ENCODE data around the gene DNER. TPM values are rescaled to one million over a fixed set of nuclear protein-coding genes. Genes with fewer than 3 reads are reported as not detected.

DNER gene
- total RNA-seq, 1 donor from 2014 or later, result 1.8 TPM

DNA sequence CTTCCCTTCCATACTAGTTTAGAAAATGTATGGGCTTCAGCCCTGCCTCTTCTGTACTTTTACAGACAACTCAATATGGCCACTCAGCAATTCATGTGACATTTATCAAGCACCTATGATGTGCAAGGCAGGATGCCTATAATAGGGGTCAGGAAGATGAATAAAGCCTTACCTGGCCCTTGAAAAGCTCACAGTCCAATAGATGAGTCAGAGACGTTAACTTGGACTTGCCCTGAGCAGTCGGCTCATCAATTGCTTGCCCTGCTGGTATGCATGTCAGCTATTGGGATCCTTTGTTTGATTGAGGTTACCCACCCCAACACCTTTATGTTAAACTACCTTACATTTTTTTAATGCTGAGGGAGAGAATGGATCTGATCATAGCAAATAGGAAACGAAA, 116.1 kb downstream of the DNER start:
- Histone ChIP-seq H3K4me3 (ENCODE audit: low read depth, low read length) (no peak overlapping the region), H3K36me3 (ENCODE audit: control insufficient read depth, insufficient read depth, low read length) (no peaks in the 10 kb centered on the region), H3K27me3 (ENCODE audit: control insufficient read depth, insufficient read depth, low read length) (no peaks in the 10 kb centered on the region)
- peak; percentile 21 for DNase-seq (ENCODE audit: low read depth)
- no peak for FAIRE-seq
- TF ChIP-seq, protein P1, sequence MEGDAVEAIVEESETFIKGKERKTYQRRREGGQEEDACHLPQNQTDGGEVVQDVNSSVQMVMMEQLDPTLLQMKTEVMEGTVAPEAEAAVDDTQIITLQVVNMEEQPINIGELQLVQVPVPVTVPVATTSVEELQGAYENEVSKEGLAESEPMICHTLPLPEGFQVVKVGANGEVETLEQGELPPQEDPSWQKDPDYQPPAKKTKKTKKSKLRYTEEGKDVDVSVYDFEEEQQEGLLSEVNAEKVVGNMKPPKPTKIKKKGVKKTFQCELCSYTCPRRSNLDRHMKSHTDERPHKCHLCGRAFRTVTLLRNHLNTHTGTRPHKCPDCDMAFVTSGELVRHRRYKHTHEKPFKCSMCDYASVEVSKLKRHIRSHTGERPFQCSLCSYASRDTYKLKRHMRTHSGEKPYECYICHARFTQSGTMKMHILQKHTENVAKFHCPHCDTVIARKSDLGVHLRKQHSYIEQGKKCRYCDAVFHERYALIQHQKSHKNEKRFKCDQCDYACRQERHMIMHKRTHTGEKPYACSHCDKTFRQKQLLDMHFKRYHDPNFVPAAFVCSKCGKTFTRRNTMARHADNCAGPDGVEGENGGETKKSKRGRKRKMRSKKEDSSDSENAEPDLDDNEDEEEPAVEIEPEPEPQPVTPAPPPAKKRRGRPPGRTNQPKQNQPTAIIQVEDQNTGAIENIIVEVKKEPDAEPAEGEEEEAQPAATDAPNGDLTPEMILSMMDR (IDR thresholded peaks at IDR 0.05; ENCODE audit: insufficient read depth, low read length, severe bottlenecking), result no peak

DNA sequence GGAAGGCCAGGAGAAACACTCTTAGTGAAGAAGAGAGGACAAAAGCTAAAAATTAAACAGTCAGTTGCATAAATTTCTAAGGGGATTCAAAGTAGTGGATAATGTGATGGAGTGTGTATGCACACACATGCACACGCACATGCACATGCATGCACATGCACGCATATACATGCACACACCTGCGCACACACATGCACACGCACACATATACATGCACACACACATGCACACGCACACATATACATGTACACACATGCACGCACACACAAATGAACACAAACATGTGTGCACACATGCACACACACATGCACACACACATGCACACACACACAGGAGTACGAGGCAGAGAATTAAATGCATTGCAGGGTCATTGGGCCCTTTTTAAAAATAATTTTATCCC, 117.6 kb downstream of the DNER start:
- no peaks in the 10 kb centered on the region for H3K36me3 ChIP-seq (ENCODE audit: control insufficient read depth, insufficient read depth, low read length)
- TF ChIP-seq, protein P1 (IDR thresholded peaks at IDR 0.05; ENCODE audit: insufficient read depth, low read length, severe bottlenecking), result no peak
- DNase-seq (ENCODE audit: low read depth) (no peak), FAIRE-seq (no peak)
- H3K4me3 ChIP-seq (ENCODE audit: low read depth, low read length), result no peak overlapping the region
- no peaks in the 10 kb centered on the region for H3K27me3 ChIP-seq (ENCODE audit: control insufficient read depth, insufficient read depth, low read length)

DNA sequence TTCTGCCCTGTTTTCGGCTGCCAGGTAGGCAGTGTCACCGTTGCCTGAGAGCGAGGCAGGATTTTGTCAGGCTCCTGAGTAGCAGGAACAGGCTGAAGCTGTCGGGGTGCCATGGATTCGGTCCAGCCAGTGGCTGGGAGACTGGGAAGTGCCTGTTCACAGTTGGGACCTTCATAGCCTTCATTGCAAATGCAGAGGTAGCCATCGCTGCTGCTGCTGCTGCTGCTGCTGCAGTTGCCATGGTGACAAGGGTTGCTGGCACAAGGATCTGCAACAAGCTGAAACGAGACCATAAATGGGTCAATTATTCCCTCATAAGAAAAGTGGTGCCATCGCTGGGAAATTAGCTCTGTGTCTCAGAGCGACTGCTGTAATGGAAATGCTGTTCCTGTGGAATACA, 122.7 kb downstream of the DNER start:
- no peaks in the 10 kb centered on the region for H3K27me3 ChIP-seq (ENCODE audit: control insufficient read depth, insufficient read depth, low read length)
- H3K4me3 ChIP-seq (ENCODE audit: low read depth, low read length), result no peak overlapping the region
- TF ChIP-seq, protein P1 (IDR thresholded peaks at IDR 0.05; ENCODE audit: insufficient read depth, low read length, severe bottlenecking), result no peak
- DNase-seq (ENCODE audit: low read depth) (no peak), FAIRE-seq (no peak)
- no peaks in the 10 kb centered on the region for H3K36me3 ChIP-seq (ENCODE audit: control insufficient read depth, insufficient read depth, low read length)

DNA sequence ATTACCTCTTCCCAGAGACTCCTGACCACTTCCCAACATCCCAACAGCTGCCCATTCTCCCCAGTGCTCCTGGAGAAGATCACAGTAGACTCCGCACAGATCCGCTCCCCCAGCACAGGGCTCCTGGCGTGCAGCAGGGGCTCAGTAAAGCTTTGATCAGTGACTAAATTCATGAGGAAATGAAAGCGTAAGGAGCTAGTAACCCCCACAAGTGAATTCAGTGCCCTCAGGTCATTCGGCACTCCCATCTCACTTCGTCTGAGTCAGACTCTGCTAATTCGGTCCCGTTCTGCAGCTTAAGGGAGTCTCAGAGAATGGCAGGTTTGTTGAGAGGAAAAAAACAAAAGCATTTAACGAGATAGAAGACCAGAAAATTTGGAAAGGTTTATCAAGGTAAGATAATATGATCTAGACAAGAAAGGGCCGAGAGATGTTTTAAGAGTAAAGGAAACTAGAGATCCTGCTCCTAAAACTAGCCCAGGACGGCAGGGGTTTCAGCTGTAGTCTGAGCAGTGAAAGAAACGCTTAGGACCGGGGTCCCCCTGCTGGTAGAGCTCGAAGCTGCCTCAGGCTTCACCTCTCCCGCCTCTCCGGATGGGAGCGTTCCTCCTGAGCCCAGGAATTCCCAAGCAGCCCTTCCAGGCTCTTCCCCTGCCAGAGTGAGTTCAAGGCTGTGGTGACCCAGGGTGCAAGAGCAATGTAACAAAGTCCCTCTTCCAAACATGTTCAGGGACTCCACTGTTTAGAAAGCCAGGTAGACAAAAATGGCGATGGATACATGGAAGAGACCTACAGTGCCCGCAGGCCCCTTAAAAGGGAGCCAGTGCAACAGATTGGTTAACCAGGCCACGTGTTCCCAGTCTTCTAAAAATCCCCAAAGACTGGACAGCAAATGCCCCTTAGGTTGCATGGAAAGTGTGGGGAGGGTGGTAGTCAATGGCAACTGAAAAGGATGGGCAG, 127.3 kb downstream of the DNER start:
- H3K27me3 ChIP-seq (ENCODE audit: control insufficient read depth, insufficient read depth, low read length), result no peaks in the 10 kb centered on the region
- FAIRE-seq (no peak), DNase-seq (ENCODE audit: low read depth) (peak; percentile 94)
- H3K36me3 ChIP-seq (ENCODE audit: control insufficient read depth, insufficient read depth, low read length), result no peaks in the 10 kb centered on the region
- TF ChIP-seq, protein P1 (IDR thresholded peaks at IDR 0.05; ENCODE audit: insufficient read depth, low read length, severe bottlenecking), result peak; percentile 97
- peak overlapping the region; percentile 7 for H3K4me3 ChIP-seq (ENCODE audit: low read depth, low read length)

DNA sequence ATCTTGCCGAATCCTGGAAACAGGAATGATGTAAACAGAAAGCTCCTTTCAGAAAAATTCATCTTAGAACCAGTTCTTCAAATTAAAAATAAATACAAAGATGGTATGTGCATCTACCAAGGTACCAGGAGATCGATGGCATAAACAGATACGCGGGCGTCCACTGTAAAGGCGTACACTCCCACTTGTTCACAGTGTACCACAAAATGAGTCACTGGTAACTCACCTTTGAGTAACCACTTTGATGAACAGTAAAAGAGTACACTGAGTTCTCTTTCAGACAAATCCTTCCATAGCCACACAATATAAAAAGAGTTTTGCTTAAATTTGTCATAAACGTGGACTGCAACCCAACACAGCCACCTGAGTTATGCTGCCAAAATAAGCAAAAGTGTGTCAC, 128.3 kb downstream of the DNER start:
- Histone ChIP-seq H3K4me3 (ENCODE audit: low read depth, low read length) (no peak overlapping the region), H3K36me3 (ENCODE audit: control insufficient read depth, insufficient read depth, low read length) (no peaks in the 10 kb centered on the region), H3K27me3 (ENCODE audit: control insufficient read depth, insufficient read depth, low read length) (no peaks in the 10 kb centered on the region)
- TF ChIP-seq, protein P1 (IDR thresholded peaks at IDR 0.05; ENCODE audit: insufficient read depth, low read length, severe bottlenecking), result no peak
- no peak for FAIRE-seq
- peak; percentile 93 for DNase-seq (ENCODE audit: low read depth)

All from bronchial epithelial cell (primary cell).